ENCODE measurements around the gene SLC25A21.

- TF ChIP-seq, protein P1, sequence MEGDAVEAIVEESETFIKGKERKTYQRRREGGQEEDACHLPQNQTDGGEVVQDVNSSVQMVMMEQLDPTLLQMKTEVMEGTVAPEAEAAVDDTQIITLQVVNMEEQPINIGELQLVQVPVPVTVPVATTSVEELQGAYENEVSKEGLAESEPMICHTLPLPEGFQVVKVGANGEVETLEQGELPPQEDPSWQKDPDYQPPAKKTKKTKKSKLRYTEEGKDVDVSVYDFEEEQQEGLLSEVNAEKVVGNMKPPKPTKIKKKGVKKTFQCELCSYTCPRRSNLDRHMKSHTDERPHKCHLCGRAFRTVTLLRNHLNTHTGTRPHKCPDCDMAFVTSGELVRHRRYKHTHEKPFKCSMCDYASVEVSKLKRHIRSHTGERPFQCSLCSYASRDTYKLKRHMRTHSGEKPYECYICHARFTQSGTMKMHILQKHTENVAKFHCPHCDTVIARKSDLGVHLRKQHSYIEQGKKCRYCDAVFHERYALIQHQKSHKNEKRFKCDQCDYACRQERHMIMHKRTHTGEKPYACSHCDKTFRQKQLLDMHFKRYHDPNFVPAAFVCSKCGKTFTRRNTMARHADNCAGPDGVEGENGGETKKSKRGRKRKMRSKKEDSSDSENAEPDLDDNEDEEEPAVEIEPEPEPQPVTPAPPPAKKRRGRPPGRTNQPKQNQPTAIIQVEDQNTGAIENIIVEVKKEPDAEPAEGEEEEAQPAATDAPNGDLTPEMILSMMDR (IDR thresholded peaks at IDR 0.05): no peak
- TF ChIP-seq, protein P2, sequence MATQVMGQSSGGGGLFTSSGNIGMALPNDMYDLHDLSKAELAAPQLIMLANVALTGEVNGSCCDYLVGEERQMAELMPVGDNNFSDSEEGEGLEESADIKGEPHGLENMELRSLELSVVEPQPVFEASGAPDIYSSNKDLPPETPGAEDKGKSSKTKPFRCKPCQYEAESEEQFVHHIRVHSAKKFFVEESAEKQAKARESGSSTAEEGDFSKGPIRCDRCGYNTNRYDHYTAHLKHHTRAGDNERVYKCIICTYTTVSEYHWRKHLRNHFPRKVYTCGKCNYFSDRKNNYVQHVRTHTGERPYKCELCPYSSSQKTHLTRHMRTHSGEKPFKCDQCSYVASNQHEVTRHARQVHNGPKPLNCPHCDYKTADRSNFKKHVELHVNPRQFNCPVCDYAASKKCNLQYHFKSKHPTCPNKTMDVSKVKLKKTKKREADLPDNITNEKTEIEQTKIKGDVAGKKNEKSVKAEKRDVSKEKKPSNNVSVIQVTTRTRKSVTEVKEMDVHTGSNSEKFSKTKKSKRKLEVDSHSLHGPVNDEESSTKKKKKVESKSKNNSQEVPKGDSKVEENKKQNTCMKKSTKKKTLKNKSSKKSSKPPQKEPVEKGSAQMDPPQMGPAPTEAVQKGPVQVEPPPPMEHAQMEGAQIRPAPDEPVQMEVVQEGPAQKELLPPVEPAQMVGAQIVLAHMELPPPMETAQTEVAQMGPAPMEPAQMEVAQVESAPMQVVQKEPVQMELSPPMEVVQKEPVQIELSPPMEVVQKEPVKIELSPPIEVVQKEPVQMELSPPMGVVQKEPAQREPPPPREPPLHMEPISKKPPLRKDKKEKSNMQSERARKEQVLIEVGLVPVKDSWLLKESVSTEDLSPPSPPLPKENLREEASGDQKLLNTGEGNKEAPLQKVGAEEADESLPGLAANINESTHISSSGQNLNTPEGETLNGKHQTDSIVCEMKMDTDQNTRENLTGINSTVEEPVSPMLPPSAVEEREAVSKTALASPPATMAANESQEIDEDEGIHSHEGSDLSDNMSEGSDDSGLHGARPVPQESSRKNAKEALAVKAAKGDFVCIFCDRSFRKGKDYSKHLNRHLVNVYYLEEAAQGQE (IDR thresholded peaks at IDR 0.05; ENCODE audit: insufficient read depth in 1 of 2, low read depth in 2 of 2, low read length in 1 of 2): no peak
- no peak for TF ChIP-seq SIN3A (IDR thresholded peaks at IDR 0.05; ENCODE audit: borderline replicate concordance, insufficient read depth, low read depth, low read length)
- TF ChIP-seq POLR2AphosphoS5 (IDR thresholded peaks at IDR 0.05; ENCODE audit: low read depth, low read length): no peak
- TF ChIP-seq TCF7L2 (IDR thresholded peaks at IDR 0.05; ENCODE audit: low read depth, low read length): no peak
Observed at GRCh38 chr14:36857136-36857535, 315.3 kb downstream of the SLC25A21 start.
